ENCODE results near the gene CEP19.
"Not testable (repeated sequence)": the region's sequence is repeated elsewhere in the genome, so short reads cannot be mapped to it uniquely, and the experiment has no call there.

Gene CEP19, protein sequence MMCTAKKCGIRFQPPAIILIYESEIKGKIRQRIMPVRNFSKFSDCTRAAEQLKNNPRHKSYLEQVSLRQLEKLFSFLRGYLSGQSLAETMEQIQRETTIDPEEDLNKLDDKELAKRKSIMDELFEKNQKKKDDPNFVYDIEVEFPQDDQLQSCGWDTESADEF

DNA sequence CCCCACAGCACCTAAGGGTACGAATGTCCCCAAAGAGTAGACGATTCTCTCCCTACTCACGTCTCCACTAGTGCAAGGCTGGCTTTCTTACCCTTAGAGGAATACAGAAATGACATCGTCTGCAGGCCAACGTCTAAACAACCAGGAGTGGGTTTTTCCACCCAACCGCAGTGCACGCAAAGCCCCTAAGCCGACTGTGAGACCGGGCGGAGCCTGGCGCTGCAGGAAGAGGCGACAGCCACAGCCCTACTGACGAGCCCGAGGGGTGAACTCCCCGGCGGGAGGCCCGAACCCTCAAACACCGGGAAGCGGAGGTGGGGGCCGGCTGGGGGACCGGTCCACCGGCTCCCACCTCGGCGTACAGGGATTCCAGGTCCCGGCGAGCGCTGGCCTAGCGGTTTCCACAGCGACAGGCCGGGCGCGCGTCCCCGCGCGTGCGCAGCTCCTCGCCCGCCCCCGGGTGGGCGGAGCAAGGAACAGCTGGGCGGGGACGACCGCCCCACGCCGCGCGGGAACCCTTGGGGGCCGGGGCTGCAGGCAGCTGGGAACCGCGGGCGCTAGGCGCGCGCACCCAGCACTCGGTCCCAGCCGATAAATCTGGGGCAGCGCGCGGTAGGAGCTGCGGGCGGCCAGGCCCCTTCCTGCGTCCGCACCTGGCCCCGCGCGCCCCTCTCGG is at the start of gene CEP19, which contains the start of gene PIGX:
CEP19 (minus strand) TSS at position 413 of the 676 bp plus-strand sequence. CDS start 3,593 bp downstream, outside the sequence.
PIGX (plus strand) TSS at position 540 of the 676 bp plus-strand sequence.
- peak; percentile 92 for DNase-seq

GRCh38 chr3:196757876-196758739 is 46.1 kb upstream of the CEP19 start:
- no peak for DNase-seq

DNA sequence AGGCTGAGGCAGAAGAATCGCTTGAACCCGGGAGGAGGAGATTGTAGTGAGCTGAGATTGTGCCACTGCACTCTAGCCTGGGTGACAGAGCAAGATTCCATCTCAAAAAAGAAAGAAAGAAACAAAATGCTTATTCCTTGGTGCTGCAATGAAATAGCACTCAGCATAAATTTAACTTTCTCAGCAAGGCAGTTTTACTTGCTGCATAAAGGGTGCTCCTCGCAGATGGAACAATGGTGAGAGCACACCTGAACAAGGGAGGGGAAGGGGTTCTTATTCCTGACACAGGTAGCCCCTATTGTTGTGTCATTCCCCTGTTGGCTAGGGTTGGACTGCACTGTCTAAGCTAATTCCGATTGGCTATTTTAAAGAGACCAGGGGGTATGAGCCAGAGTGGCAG is 44.7 kb upstream of the CEP19 start:
- no peak for DNase-seq

DNA sequence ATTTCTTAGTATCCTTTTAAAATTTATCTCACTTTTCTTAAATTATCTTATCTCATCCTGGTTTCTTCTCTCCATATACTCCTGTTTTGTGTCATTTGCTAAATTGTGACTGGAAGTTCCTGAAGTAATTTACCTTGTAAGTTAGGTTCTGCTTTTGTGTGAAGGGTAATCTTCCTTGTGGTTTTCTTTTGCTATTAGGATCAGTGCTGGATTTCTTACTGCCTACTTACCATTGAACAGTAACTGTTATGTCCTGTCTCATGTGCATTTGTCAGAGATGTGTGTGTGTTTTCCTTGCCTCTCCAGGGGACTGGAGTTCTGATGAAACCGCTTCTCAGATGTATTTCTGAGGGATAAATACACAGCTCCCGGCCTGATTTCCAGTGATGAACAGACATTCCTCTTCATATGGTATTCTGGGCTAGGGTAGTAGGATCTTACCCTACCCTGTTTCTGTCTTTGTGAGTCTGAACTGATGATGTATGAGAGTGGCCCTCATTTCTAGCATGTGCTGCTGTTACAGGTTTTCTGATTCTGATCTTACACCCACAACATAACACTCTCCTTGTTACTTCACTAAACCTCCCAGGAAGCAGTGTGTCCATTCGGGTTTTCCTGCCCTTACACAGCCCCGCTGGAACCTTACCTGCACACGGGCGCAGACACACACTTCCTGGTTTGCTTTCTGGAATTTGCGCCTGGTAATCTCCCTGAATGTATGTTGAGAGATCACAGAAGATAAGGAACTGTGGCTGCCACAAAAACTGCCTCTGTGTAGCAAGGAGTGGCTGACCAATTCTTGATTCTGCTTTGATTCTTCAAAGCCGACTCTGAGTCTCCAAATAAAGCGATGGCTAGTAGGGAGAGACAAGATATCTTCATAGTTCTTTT is 42.3 kb upstream of the CEP19 start:
- DNase-seq, result no peak

DNA sequence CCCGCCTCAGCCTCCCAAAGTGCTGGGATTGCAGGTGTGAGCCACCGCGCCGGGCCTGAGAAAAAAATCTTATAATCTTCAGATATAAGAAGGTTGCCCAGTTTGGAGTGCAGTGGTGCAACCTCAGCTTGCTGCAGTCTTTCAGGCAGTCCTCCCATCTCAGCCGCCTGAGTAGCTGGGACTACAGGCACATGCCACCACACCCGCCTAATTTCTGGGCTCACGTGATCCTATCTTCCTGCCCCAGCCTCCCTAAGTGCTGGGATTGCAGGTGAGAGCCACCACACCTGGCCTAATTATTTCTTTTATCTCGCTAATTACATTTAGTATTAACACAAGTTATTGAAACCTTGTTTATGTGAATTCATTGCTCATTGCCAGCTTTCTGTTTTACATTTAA is 41.2 kb upstream of the CEP19 start:
- no peak for DNase-seq

DNA sequence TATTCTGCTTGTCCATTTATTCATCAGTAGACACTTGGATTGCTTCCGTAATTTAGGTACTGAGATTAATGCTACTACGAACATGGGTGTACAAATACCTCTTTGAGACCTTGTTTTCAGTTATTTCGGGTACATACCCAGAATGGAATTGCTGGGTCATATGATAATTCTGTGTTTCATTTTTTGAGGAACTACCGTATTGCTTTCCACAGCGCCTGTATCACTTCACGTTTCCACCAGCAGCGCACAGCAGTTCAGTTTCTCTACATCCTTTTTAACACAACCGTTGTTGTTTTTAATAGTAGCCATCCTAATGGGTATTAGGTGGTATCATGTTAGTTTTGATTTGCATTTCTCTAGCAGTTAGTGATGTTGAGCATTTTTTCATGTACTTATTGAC is 37.1 kb upstream of the CEP19 start:
- no peak for DNase-seq

DNA sequence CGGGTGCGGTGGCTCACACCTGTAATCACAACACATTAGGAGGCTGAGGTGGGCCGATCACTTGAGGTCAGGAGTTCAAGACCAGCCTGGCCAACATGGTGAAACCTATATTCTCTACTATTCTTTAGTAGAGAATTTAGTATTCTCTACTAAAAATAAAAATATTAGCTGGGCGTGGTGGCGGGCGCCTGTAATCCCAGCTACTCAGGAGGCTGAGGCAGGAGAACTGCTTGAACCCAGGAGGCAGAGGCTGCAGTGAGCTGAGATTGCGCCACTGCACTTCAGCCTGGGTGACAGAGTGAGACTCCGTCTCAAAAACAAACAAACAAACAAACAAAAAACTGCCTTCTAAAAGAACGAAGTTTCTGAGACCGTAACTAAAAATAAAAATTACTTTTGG is 31.5 kb upstream of the CEP19 start:
- DNase-seq, result not testable (repeated sequence)

- no peak for DNase-seq
These were observed 29.3 kb upstream of the CEP19 start for GRCh38 chr3:196741249-196741889.

DNA sequence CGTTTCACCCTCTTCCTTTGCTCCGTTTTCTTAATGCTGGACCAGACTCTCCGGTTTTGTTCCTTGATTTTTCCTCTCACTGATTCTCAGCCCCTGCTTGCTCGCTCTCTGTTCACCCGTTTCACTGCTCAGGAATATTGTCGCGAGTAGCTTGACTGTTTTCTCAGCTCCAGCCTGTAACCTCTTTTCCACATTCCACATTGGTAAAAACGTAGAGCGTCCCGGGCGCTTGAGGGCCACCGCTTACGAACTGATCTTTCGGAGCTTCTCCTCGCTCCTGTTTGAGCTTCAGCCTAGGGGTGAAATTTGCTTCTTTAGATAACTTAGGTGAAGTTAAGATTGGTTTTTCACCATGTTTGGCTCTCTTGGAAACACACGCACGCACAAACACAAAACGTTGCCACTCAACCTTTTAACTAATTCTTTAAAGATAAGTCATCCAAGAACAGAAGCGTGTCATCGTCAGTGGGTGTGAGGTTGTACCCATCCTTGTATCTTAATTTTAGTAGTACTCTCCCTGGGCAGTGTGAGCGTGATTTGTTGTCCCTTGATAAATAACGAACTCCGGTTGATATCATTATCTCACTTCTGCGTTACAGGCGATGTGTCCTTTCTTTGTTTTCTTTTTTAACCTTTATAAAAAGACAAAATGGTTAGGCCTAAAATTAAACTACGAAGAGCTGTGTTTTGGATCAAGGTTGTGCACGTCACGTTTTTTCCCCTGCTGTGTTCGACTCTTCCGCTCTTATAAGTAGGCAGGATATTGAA is 28.6 kb upstream of the CEP19 start:
- peak; percentile 29 for DNase-seq

GRCh38 chr3:196739671-196740480 is 27.8 kb upstream of the CEP19 start, which contains the start of gene PAK2:
PAK2 (plus strand) TSS chr3:196739857; CDS start chr3:196782647, 42,790 bp downstream.
- DNase-seq, result peak; percentile 94

- no peak for DNase-seq
These were observed 25.6 kb upstream of the CEP19 start for GRCh38 chr3:196737655-196738054.

- DNase-seq, result no peak
These were observed 24.8 kb upstream of the CEP19 start for GRCh38 chr3:196736670-196737374.

GRCh38 chr3:196735751-196736150 is 23.7 kb upstream of the CEP19 start:
- no peak for DNase-seq

GRCh38 chr3:196726788-196727675 is 15.0 kb upstream of the CEP19 start:
- DNase-seq, result no peak

DNA sequence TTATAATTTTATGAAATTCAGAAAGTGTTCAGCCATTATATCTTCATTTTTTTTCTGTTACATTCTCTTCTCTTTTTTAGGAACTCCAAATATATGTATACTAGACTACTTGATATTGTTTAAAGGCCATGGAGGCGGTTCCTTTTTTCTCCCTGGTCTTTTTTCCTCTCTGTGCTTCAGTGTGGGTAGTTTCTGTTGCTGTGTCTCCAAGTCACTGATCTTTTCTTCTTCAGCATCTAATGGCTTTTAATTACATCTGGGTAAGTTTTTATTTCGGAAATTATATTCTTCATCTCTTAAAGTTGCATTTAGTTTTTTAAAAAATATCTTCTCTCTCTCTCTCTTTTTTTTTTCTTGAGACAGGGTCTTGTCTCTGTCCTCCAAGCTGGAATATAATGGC is 9.0 kb upstream of the CEP19 start:
- DNase-seq, result no peak

- DNase-seq, result not testable (repeated sequence)
These were observed 5.1 kb upstream of the CEP19 start for GRCh38 chr3:196717162-196717561.

- peak; percentile 85 for DNase-seq
These were observed 714 bp upstream of the CEP19 start for GRCh38 chr3:196712514-196713413.

Data from right hindlimb (tissue), 1 donor.